Mesodermal cell (in vitro differentiated cells): ENCODE measurements around the gene ALLC.
"Not testable (repeated sequence)": the region's sequence is repeated elsewhere in the genome, so short reads cannot be mapped to it uniquely, and the experiment has no call there.

ENCODE experiments used
- H3K27ac ChIP-seq: 2 replicates; pipeline ENCODE4 v1.7.0; 2013; ENCODE audit warnings: mild to moderate bottlenecking, low read depth, low read length, moderate library complexity; ENCODE audit not compliant: severe bottlenecking
- H3K36me3 ChIP-seq: 2 replicates; pipeline ENCODE4 v1.7.1; 2013; ENCODE audit warnings: mild to moderate bottlenecking, low read length, moderate library complexity; ENCODE audit not compliant: control insufficient read depth, insufficient read depth
- H3K4me1 ChIP-seq: one replicate; pipeline ENCODE4 v1.7.1; 2013; ENCODE audit warnings: mild to moderate bottlenecking, low read length; ENCODE audit not compliant: insufficient read depth, control insufficient read depth, poor library complexity, severe bottlenecking
- H3K4me3 ChIP-seq: 2 replicates; pipeline ENCODE4 v1.7.0; 2013; ENCODE audit warnings: low read length, control low read depth, mild to moderate bottlenecking; ENCODE audit not compliant: insufficient read depth, poor library complexity, severe bottlenecking; ENCODE audit errors: extremely low read depth
- H3K9me3 ChIP-seq: 2 replicates; pipeline ENCODE4 v1.7.1; 2013; ENCODE audit warnings: mild to moderate bottlenecking, low read length, moderate library complexity; ENCODE audit not compliant: control insufficient read depth
- WGBS, 2 experiments: methylation state at CpG; one replicate each; pipeline ENCODE4 v1.1.5; 2013; ENCODE audit warnings: missing lambda C conversion rate in 2 of 2; ENCODE audit not compliant: insufficient coverage in 2 of 2; 5-methylcytosine and 5-hydroxymethylcytosine counted together

Gene ALLC

GRCh38 chr2:3616435-3617197 lies 41.4 kb upstream of the ALLC start:
- 90 to 98% methylated on average over 13 to 16 of the region's 25 CpGs for WGBS, 2 experiments
- H3K4me3 ChIP-seq, H3K27ac ChIP-seq, H3K9me3 ChIP-seq, H3K4me1 ChIP-seq, H3K36me3 ChIP-seq: not testable (repeated sequence)

GRCh38 chr2:3617198-3617890 lies 40.7 kb upstream of the ALLC start:
- Histone ChIP-seq H3K4me1 (no peaks in the 10 kb centered on the region), H3K27ac (no peak overlapping the region), H3K4me3 (no peak overlapping the region), H3K9me3 (peaks cover 7% of the 10 kb centered on the region), H3K36me3 (no peaks in the 10 kb centered on the region)
- 92 to 96% methylated on average over 16 to 19 of the region's 21 CpGs for WGBS, 2 experiments

- Histone ChIP-seq H3K27ac (no peak overlapping the region), H3K9me3 (peaks cover 7% of the 10 kb centered on the region), H3K4me1 (no peaks in the 10 kb centered on the region), H3K4me3 (no peak overlapping the region), H3K36me3 (no peaks in the 10 kb centered on the region)
These were observed 39.6 kb upstream of the ALLC start for GRCh38 chr2:3618367-3618766.

GRCh38 chr2:3619033-3619432 lies 39.0 kb upstream of the ALLC start:
- Histone ChIP-seq H3K4me3 (no peak overlapping the region), H3K36me3 (no peaks in the 10 kb centered on the region), H3K27ac (no peak overlapping the region), H3K4me1 (no peaks in the 10 kb centered on the region), H3K9me3 (peaks cover 4% of the 10 kb centered on the region)
- WGBS, 2 experiments = 92% methylated on average over 1 to 2 of the region's 2 CpGs

GRCh38 chr2:3619661-3620060 lies 38.3 kb upstream of the ALLC start:
- H3K9me3 ChIP-seq, H3K36me3 ChIP-seq, H3K4me3 ChIP-seq, H3K27ac ChIP-seq, H3K4me1 ChIP-seq: not testable (repeated sequence)
- WGBS, 2 experiments = 87 to 92% methylated on average over 6 to 9 of the region's 9 CpGs

- WGBS, 2 experiments = 92 to 100% methylated on average over 3 to 4 of the region's 5 CpGs
- H3K27ac ChIP-seq = no peak overlapping the region
- no peak overlapping the region for H3K4me3 ChIP-seq
- H3K4me1 ChIP-seq = no peaks in the 10 kb centered on the region
- no peaks in the 10 kb centered on the region for H3K9me3 ChIP-seq
- H3K36me3 ChIP-seq = no peaks in the 10 kb centered on the region
These were observed 37.2 kb upstream of the ALLC start for GRCh38 chr2:3620834-3621233.

GRCh38 chr2:3622967-3623366 lies 35.0 kb upstream of the ALLC start:
- H3K9me3 ChIP-seq = no peaks in the 10 kb centered on the region
- H3K4me3 ChIP-seq = no peak overlapping the region
- H3K27ac ChIP-seq = no peak overlapping the region
- no peaks in the 10 kb centered on the region for H3K4me1 ChIP-seq
- no CpG with 5 or more reads among the region's 1 CpG for WGBS, 2 experiments
- no peaks in the 10 kb centered on the region for H3K36me3 ChIP-seq

- H3K4me1 ChIP-seq = no peaks in the 10 kb centered on the region
- WGBS, 2 experiments = 68 to 88% methylated on average over 2 to 3 of the region's 4 CpGs
- no peaks in the 10 kb centered on the region for H3K9me3 ChIP-seq
- no peaks in the 10 kb centered on the region for H3K36me3 ChIP-seq
- H3K4me3 ChIP-seq = no peak overlapping the region
- H3K27ac ChIP-seq = no peak overlapping the region
These were observed 33.8 kb upstream of the ALLC start for GRCh38 chr2:3624059-3624794.

- no peak overlapping the region for H3K27ac ChIP-seq
- WGBS, 2 experiments = 95 to 100% methylated on average over 1 to 7 of the region's 8 CpGs
- no peaks in the 10 kb centered on the region for H3K9me3 ChIP-seq
- no peak overlapping the region for H3K4me3 ChIP-seq
- no peaks in the 10 kb centered on the region for H3K4me1 ChIP-seq
- H3K36me3 ChIP-seq = no peaks in the 10 kb centered on the region
These were observed 32.8 kb upstream of the ALLC start for GRCh38 chr2:3625186-3625585.

GRCh38 chr2:3626118-3626811 lies 31.7 kb upstream of the ALLC start:
- WGBS, 2 experiments = 89 to 96% methylated on average over 10 of the region's 12 CpGs
- no peak overlapping the region for H3K4me3 ChIP-seq
- no peaks in the 10 kb centered on the region for H3K9me3 ChIP-seq
- H3K27ac ChIP-seq = no peak overlapping the region
- H3K4me1 ChIP-seq = no peaks in the 10 kb centered on the region
- H3K36me3 ChIP-seq = no peaks in the 10 kb centered on the region
